Measurements from ENCODE around the gene MYH9. TPM values are rescaled to one million over a fixed set of nuclear protein-coding genes. Genes with fewer than 3 reads are reported as not detected.
"Not testable (repeated sequence)": the region's sequence is repeated elsewhere in the genome, so short reads cannot be mapped to it uniquely, and the experiment has no call there.

The MYH9 gene
- total and polyA plus RNA-seq, 2 experiments from 2014 or later, result 58.4 to 233 TPM

DNA sequence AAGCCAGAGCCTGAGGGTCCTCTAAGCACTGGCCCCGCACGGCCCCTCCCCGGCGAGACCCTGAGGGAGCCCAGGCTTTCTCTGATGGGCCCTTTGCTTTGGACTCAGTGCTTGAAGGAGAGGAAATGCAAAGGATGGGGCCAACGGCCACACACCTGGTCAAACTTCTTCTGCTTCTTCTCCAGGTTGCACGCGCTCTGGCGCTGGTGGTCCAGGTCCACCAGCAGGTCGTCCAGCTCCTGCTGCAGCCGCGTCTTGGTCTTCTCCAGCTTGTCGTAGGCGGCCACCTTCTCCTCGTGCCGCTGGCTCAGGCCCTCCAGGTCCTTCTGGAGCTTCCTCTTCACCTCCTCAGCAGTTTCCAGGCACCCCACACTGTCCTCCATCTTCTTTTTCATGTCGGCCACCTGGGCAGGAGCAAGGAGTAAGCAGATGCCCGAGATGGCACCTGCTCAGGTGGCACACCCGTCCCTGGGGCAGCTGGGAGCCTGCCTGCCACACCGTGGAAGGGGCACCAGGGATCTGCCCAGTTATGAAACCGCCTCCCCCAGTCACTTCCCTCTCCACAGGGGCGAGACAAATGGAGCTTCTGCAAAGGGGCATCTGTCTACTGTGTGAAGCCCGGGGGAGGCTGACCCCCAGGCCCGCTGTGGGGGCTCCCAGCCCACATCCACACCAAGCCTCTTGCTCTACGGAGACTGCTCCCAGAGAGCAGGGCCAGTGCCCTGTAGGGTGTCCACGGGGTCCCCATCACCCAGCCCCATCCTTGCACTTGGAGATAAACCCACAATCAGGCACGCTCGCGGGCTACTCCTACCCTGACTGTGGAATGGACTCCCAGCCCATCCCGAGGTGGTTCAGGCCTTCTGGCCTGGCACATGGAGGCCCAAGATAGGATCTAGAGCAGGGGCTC, 95.7 kb downstream of the MYH9 start:
- Mint-ChIP-seq H3K4me1 (peaks cover 1% of the 10 kb centered on the region; the same call in 2 of the 3 replicates), H3K27me3 (ENCODE audit: insufficient read depth, low read depth, poor library complexity) (peaks cover 10% of the 10 kb centered on the region), H3K27ac (no peak overlapping the region), H3K4me3 (no peak overlapping the region), H3K9me3 (peaks cover 26% of the 10 kb centered on the region), H3K36me3 (ENCODE audit: low read depth) (peaks cover 97% of the 10 kb centered on the region)
- Histone ChIP-seq H3K27me3 (ENCODE audit: insufficient read depth) (no peaks in the 10 kb centered on the region), H3K27ac (ENCODE audit: low read depth) (no peak overlapping the region), H3K9me2 (ENCODE audit: insufficient read depth) (0 out of 2 replicates have a peak, but pooled peaks cover 4% of the 10 kb centered on the region), H2AFZ (no peak overlapping the region), H3K36me3 (ENCODE audit: insufficient read depth) (peaks cover 70% of the 10 kb centered on the region), H3K79me2 (replicated peaks; ENCODE audit: insufficient read depth) (no peaks in the 10 kb centered on the region), H3K4me1 (ENCODE audit: insufficient read depth) (no peaks in the 10 kb centered on the region), H3F3A (replicated peaks; ENCODE audit: low read depth) (peaks cover 3% of the 10 kb centered on the region; the same call in 1 of the 2 replicates), H3K4me2 (no peak overlapping the region), H4K20me1 (replicated peaks; ENCODE audit: insufficient read depth) (peaks cover 8% of the 10 kb centered on the region), H3K4me3 (no peak overlapping the region)
- DNase-seq (ENCODE audit: low spot score) (no peak), ATAC-seq (no peak)
- no peak for TF ChIP-seq JUNB (IDR thresholded peaks at IDR 0.05; ENCODE audit: unreplicated experiment)
- no peak for TF ChIP-seq POLR2AphosphoS5 (IDR thresholded peaks at IDR 0.05; ENCODE audit: low read depth)
- no peak for TF ChIP-seq STAT1 (IDR thresholded peaks at IDR 0.05; ENCODE audit: unreplicated experiment)
- TF ChIP-seq, protein P1, sequence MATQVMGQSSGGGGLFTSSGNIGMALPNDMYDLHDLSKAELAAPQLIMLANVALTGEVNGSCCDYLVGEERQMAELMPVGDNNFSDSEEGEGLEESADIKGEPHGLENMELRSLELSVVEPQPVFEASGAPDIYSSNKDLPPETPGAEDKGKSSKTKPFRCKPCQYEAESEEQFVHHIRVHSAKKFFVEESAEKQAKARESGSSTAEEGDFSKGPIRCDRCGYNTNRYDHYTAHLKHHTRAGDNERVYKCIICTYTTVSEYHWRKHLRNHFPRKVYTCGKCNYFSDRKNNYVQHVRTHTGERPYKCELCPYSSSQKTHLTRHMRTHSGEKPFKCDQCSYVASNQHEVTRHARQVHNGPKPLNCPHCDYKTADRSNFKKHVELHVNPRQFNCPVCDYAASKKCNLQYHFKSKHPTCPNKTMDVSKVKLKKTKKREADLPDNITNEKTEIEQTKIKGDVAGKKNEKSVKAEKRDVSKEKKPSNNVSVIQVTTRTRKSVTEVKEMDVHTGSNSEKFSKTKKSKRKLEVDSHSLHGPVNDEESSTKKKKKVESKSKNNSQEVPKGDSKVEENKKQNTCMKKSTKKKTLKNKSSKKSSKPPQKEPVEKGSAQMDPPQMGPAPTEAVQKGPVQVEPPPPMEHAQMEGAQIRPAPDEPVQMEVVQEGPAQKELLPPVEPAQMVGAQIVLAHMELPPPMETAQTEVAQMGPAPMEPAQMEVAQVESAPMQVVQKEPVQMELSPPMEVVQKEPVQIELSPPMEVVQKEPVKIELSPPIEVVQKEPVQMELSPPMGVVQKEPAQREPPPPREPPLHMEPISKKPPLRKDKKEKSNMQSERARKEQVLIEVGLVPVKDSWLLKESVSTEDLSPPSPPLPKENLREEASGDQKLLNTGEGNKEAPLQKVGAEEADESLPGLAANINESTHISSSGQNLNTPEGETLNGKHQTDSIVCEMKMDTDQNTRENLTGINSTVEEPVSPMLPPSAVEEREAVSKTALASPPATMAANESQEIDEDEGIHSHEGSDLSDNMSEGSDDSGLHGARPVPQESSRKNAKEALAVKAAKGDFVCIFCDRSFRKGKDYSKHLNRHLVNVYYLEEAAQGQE (IDR thresholded peaks at IDR 0.05; ENCODE audit: unreplicated experiment), result no peak
- TF ChIP-seq ZNF331 (CRISPR knock-in tag; IDR thresholded peaks at IDR 0.05; ENCODE audit: low read depth), result no peak

DNA sequence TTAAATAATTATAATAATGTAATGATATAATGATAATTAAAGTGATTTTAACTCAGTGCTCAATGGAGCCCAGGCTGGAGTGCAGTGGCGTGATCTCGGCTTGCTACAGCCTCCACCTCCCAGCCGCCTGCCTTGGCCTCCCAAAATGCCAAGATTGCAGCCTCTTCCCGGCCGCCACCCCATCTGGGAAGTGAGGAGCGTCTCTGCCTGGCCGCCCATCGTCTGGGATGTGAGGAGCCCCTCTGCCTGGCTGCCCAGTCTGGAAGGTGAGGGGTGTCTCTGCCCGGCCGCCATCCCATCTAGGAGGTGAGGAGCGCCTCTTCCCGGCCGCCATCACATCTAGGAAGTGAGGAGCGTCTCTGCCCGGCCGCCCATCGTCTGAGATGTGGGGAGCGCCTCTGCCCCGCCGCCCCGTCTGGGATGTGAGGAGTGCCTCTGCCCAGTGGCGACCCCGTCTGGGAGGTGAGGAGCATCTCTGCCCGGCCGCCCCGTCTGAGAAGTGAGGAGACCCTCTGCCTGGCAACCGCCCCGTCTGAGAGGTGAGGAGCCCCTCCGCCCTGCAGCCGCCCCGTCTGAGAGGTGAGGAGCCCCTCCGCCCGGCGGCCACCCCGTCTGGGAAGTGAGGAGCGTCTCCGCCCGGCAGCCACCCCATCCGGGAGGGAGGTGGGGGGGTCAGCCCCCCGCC, 97.2 kb downstream of the MYH9 start:
- H3K27me3 ChIP-seq (ENCODE audit: insufficient read depth); ATAC-seq; H3K4me3 ChIP-seq; H4K20me1 ChIP-seq (replicated peaks; ENCODE audit: insufficient read depth); DNase-seq (ENCODE audit: low spot score); H3K4me2 ChIP-seq; H3K4me1 ChIP-seq (ENCODE audit: insufficient read depth); H3K27ac Mint-ChIP-seq; H3F3A ChIP-seq (replicated peaks; ENCODE audit: low read depth); H2AFZ ChIP-seq; H3K79me2 ChIP-seq (replicated peaks; ENCODE audit: insufficient read depth); H3K4me3 Mint-ChIP-seq; H3K27ac ChIP-seq (ENCODE audit: low read depth); H3K9me2 ChIP-seq (ENCODE audit: insufficient read depth); H3K4me1 Mint-ChIP-seq: not testable (repeated sequence)
- peaks cover 14% of the 10 kb centered on the region for H3K27me3 Mint-ChIP-seq (ENCODE audit: insufficient read depth, low read depth, poor library complexity)
- peaks cover 97% of the 10 kb centered on the region for H3K36me3 Mint-ChIP-seq (ENCODE audit: low read depth)
- peaks cover 66% of the 10 kb centered on the region for H3K36me3 ChIP-seq (ENCODE audit: insufficient read depth)
- H3K9me3 Mint-ChIP-seq, result peaks cover 27% of the 10 kb centered on the region

DNA sequence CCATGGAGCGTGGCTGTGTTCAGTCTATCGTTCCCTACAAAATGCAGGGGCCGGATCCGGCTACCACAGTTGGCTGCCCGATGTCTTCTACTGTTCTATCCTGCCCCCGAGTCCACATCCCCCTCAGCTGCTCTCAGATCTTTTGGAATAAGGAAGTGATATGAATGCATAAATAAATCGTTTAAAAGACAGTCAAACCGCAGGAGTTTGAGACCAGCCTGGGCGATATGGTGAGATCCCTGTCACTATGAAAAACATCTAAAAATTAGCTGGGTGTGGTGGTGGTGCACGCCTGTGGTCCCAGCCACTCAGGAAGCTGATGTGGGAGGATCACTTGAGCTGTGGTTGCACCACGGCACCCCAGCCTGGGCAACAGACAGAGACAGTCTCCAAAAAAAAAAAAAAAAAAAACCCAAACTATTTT, 97.8 kb downstream of the MYH9 start:
- not testable (repeated sequence) for H3K4me3 Mint-ChIP-seq; H3K79me2 ChIP-seq (replicated peaks; ENCODE audit: insufficient read depth); DNase-seq (ENCODE audit: low spot score); H3K4me1 ChIP-seq (ENCODE audit: insufficient read depth); H3K27me3 ChIP-seq (ENCODE audit: insufficient read depth); H3K4me2 ChIP-seq; H3K27ac Mint-ChIP-seq; ATAC-seq; H3K4me1 Mint-ChIP-seq; H3K4me3 ChIP-seq; H3K27ac ChIP-seq (ENCODE audit: low read depth); H3K9me2 ChIP-seq (ENCODE audit: insufficient read depth); H3F3A ChIP-seq (replicated peaks; ENCODE audit: low read depth); H2AFZ ChIP-seq; H4K20me1 ChIP-seq (replicated peaks; ENCODE audit: insufficient read depth)
- Mint-ChIP-seq H3K9me3 (peaks cover 27% of the 10 kb centered on the region), H3K36me3 (ENCODE audit: low read depth) (peaks cover 94% of the 10 kb centered on the region), H3K27me3 (ENCODE audit: insufficient read depth, low read depth, poor library complexity) (peaks cover 14% of the 10 kb centered on the region)
- peaks cover 61% of the 10 kb centered on the region for H3K36me3 ChIP-seq (ENCODE audit: insufficient read depth)
